HG02642 (cell line): ENCODE results near the gene TRIM6.
"Not testable (repeated sequence)": the region's sequence is repeated elsewhere in the genome, so short reads cannot be mapped to it uniquely, and the experiment has no call there.

ENCODE experiments used
- ATAC-seq: cut with Tn5 transposase; IDR thresholded peaks from one replicate; pipeline ENCODE4 v1.9.1; 2021; ENCODE audit warnings: mild to moderate bottlenecking; ENCODE audit not compliant: unreplicated experiment, poor library complexity

Gene TRIM6

DNA sequence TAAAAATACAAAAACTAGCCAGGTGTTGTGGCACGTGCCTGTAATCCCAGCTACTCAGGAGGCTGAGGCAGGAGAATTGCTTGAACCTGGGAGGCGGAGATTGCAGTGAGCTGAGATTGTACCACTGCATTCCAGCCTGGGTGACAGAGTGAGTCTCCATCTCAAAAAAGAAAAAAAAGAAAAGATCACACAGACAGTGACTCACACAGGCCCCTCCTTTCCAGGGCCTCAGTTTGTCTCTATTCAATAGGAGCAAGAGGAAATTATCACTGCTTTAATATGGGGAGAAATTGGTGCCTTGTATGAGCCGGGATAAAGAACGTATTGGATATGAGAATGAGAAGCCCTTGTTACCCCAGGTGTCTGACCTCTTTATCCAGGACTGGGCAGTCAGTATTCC lies 6.4 kb downstream of the TRIM6 start:
- not testable (repeated sequence) for ATAC-seq

- no peak for ATAC-seq
These were observed 6.9 kb downstream of the TRIM6 start for GRCh38 chr11:5603326-5603725.

DNA sequence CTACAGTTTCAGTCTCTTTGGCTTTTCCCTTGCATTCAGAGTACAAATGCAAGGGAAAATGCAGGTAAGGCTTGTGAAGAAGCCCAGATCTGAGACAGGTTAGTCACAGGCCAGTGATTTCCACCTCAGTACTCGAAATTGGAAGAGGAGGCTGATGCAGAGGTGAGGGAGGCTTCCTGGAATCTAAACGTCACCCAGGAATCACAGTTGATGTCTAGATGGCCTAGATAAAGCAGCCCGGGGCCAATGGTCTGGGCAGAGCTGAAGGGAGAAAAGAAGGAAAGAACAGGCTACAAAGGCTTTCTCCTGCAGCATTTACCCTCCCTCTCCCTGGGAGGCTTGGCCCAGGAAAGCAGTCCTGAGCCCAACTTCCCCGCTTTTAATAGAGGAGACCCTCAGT lies 8.5 kb downstream of the TRIM6 start:
- ATAC-seq: no peak

DNA sequence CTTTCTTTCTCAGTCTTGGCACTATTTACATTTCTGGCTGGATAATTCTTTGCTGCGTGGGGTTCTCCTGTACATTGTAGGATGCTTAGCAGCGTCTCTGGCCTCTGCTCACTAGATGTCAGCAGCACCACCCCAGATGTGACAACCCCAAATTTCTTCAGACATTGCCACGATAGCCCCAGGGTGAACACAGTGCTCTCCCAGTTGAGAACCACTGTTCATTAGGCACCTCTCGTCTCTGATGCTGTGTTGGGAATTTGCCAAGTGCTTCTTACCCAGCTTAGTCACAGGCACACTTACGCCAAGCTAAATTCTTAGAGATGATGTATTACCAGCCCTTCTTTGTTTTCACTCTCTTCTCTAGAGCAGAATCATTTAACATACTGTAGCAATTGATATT lies 9.4 kb downstream of the TRIM6 start:
- no peak for ATAC-seq

DNA sequence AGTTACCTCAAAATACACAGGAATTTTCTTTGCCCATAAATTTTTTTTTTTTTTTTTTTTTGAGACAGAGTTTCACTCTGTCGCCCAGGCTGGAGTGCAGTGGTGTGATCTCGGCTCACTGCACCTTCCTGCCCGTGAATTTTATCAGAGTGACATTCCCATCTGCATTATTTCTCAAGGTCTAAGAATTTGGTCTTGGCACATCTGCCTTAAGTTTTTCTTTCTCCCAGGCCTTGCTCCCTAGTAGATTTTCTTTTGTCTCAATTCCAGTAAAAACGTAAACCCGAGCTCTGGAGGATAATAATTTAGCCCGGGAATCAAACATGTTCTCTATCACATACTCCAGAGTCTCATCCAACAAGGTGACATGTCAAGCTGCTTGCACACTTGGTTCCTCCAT lies 12.4 kb downstream of the TRIM6 start:
- no peak for ATAC-seq

DNA sequence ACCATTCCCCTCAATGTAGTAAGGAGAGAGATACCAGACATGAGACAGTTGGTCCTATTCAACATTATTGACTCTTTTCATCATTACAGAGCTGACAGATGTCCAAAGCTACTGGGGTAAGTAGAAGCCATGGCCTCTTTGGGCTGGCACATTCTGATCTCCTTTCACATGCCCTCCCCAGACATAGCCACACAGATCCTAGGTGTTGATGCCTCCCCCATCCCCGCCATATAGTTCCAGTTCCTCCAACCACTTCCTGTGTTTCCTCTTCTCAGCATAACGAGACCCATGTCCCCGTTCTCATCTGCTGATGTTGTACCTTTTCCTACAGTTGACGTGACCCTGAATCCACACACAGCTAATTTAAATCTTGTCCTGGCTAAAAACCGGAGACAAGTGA lies 14.0 kb downstream of the TRIM6 start:
- ATAC-seq: no peak

DNA sequence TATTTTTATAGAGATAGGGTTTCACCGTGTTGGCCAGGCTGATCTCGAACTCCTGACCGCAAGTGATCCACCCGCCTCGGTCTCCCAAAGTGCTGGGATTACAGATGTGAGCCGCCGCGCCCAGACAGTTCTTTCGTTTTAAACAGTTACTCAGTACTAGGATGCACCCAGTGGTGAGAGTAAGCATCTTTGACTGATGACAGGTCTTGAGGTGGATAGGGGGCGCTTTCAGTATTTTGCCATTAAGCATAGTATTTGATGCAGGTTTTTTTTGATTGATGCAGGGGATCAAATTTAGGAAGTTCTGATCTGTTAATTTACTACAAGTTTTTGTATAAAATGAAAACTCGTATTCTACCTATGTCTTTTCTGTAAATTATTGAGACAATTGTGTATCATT lies 15.2 kb downstream of the TRIM6 start:
- ATAC-seq: no peak

GRCh38 chr11:5618807-5619206 lies 22.4 kb downstream of the TRIM6 start:
- no peak for ATAC-seq

- no peak for ATAC-seq
These were observed 24.4 kb downstream of the TRIM6 start for GRCh38 chr11:5620651-5621521.

DNA sequence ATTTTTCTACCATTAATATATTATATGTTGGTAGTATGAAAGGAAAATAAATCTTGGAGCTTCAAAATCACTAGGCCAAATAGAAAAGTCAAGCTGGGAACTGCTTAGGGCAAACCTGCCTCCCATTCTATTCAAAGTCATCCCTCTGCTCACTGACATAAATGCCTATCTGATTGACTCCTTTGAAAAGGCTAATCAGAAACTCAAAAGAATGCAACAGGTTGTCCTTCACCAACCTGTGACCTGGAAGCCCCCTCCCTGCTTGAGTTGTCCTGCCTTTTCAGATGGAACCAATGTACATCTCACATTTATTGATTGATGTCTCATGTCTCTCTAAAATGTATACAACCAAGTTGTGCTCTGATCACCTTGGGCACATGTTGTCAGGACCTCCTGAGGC lies 25.1 kb downstream of the TRIM6 start:
- ATAC-seq: no peak

- no peak for ATAC-seq
These were observed 26.4 kb downstream of the TRIM6 start for GRCh38 chr11:5622802-5623201.

DNA sequence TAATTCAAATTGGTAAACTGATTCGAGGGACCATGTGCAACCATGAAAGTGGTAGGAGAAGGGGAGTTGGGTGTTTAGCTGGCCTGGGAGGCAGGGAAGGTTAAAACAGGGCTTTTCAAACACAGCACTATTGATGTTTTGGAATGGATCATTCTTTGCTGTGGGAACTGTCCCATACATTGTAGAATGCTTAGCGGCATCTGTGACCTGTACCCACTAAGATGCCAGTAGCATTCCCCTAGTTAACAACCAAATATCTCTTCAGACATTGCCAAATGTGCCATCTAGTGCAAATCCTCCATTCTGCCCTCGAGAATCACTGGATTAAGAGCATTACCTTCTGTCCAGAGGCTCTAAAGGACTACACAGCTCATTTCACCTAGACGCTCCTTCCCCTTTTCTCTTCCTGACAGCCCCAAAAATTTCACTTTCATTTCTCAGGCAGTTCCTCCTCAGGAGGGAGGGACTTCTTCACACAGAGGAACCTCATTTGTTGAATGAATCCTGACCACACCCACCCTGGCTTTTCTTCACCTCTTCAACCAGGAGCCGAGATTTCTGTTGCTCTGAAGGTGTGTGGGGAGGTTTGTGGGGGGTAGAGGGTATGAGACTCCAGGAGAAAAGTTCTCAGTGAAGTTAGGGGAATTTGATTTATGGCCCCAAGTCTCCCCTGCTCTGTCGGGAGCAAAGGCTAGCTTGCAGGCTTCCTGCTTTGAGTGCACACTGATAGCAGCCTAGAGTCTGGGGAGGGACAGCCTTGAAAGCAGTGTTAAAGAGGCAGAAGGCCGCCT lies 28.2 kb downstream of the TRIM6 start, which contains the start of gene TRIM34:
TSS of gene TRIM34 (plus strand) at position 513 of the 791 bp plus-strand sequence. CDS start 7,331 bp downstream, outside the sequence.
- ATAC-seq: peak; percentile 96

GRCh38 chr11:5625281-5625680 lies 28.8 kb downstream of the TRIM6 start:
- peak; percentile 1 for ATAC-seq

- ATAC-seq: no peak
These were observed 29.8 kb downstream of the TRIM6 start for GRCh38 chr11:5626196-5626595.

- no peak for ATAC-seq
These were observed 35.0 kb downstream of the TRIM6 start for GRCh38 chr11:5631417-5631816.

GRCh38 chr11:5631969-5632635 lies 35.7 kb downstream of the TRIM6 start:
- ATAC-seq: peak; percentile 96

GRCh38 chr11:5639953-5640352 lies 43.5 kb downstream of the TRIM6 start:
- ATAC-seq: no peak

DNA sequence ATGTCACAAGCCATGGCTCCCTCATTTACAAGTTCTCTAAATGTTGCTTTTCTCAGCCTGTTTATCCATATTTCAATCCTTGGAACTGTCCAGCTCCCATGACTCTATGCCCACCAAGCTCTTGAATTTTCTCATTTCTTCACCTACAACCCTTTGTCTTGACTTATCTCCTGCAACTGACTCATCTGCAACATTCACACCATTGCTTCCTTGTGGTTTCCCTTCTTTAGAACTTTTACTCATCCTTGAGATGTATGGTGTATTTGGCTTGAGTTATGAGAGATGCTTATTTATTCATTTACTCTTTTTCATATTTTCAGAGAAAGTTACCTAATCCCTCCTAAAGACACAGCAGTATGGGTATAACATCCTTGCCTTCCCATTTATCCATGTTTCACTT lies 47.1 kb downstream of the TRIM6 start:
- ATAC-seq: no peak

- no peak for ATAC-seq
These were observed 49.7 kb downstream of the TRIM6 start for GRCh38 chr11:5646139-5646538.

DNA sequence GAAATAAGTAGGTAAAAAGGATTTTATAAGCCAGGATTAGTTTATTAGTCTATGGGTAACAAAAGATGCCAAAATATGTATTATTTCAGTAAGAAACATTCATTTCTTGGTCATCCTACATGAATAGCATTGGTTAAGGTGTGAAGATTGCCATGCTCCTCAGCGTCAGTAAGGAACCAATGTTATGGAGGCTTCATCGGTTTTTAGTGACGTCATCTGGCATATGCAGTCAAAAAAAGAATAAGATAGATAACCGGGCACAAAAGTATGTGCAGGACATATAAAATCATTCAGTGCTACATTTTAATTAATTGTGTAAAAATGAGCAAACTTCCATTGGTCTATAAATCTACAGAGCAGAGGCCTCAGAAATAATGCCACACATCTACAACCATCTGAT lies 59.0 kb downstream of the TRIM6 start:
- ATAC-seq: no peak

GRCh38 chr11:5656956-5657355 lies 60.5 kb downstream of the TRIM6 start:
- ATAC-seq: not testable (repeated sequence)
